A549 (cell line): ENCODE data around the gene ZFYVE19. TPM values are rescaled to one million over a fixed set of nuclear protein-coding genes. Genes with fewer than 3 reads are reported as not detected.

ENCODE experiments used
- ATAC-seq, 2 experiments: fragments of 200-7000 bp in 1 of 2; fragments of >200 bp in 1 of 2; cut with Nextera tagmentation in 1 of 2; cut with Tn5 transposase in 1 of 2; 3 replicates each; pipeline versions ENCODE4 v1.8.0 to v1.9.1; 2018 to 2020; ENCODE audit warnings: mild to moderate bottlenecking in 1 of 2, moderate library complexity in 1 of 2
- CTCF ChIA-PET: fragments of 300-600 bp; sonication (Branson Sonifier 250); formaldehyde crosslinking; extraction: SDS; loops from one replicate; lab custom pipeline; 2021; ENCODE audit warnings: antibody characterized with exemption, inconsistent platforms; lab: Yijun Ruan, JAX
- POLR2A ChIA-PET: fragments of 350-600 bp; formaldehyde crosslinking; extraction: SDS; loops from one replicate; lab custom pipeline; 2021; ENCODE audit warnings: antibody characterized with exemption, inconsistent platforms; lab: Yijun Ruan, JAX
- DNase-seq, 2 experiments: peaks; one replicate each; pipeline versions ENCODE4 v3.0.0 to v3.0.0-alpha.2; 2011 to 2016; ENCODE audit warnings: low read depth in 1 of 2, low spot score in 1 of 2
- FAIRE-seq: peaks from 2 replicates; lab custom pipeline; 2011; peaks lifted over from hg19 to GRCh38; lab: Jason Lieb, UNC
- H3K27ac ChIP-seq, 2 experiments: fragments of >200 bp; sonication (Bioruptor Twin); formaldehyde crosslinking; 3 replicates each; pipeline ENCODE4 v1.5.1; 2016 to 2017
- H3K4me1 ChIP-seq: fragments of >200 bp; sonication (Bioruptor Twin); formaldehyde crosslinking; 3 replicates; pipeline ENCODE4 v1.6.1; 2016
- H3K4me2 ChIP-seq: fragments of >200 bp; sonication (Bioruptor Twin); formaldehyde crosslinking; 3 replicates; pipeline ENCODE4 v1.6.1; 2016
- H3K4me3 ChIP-seq: fragments of >200 bp; sonication (Bioruptor Twin); formaldehyde crosslinking; 3 replicates; pipeline ENCODE4 v1.5.1; 2016
- H3K9me3 ChIP-seq: fragments of >200 bp; sonication (Bioruptor Twin); formaldehyde crosslinking; 3 replicates; pipeline ENCODE4 v1.6.1; 2016
- CEBPB ChIP-seq, 2 experiments: fragments of >200 bp in 1 of 2; sonication (Bioruptor Twin) in 1 of 2; formaldehyde crosslinking in 1 of 2; IDR thresholded peaks; 2 replicates each; pipeline ENCODE4 v1.6.1; 2012 to 2016
- EHMT2 ChIP-seq: fragments of 200-600 bp; sonication (generic); IDR thresholded peaks from 2 replicates; pipeline ENCODE4 v1.6.1; 2016; ENCODE audit warnings: antibody characterized with exemption, low read depth, mild to moderate bottlenecking, moderate library complexity
- JUN ChIP-seq, 2 experiments: fragments of >200 bp; sonication (Bioruptor Twin); formaldehyde crosslinking; IDR thresholded peaks; 2 replicates in 1 of 2; 3 replicates in 1 of 2; pipeline ENCODE4 v1.6.1; 2016 to 2017
- KDM5A ChIP-seq: fragments of 200-600 bp; sonication (generic); IDR thresholded peaks from 2 replicates; pipeline ENCODE4 v1.6.1; 2016; ENCODE audit warnings: antibody characterized with exemption, mild to moderate bottlenecking
- PHF8 ChIP-seq: fragments of 200-600 bp; sonication (generic); IDR thresholded peaks from 2 replicates; pipeline ENCODE4 v1.6.1; 2016; ENCODE audit warnings: low read depth, mild to moderate bottlenecking, antibody characterized with exemption, moderate library complexity, borderline replicate concordance
- POLR2A ChIP-seq: IDR thresholded peaks from 2 replicates; pipeline ENCODE4 v1.6.1; 2012; ENCODE audit warnings: mild to moderate bottlenecking, low read length
- RAD21 ChIP-seq, 2 experiments: fragments of >200 bp in 1 of 2; sonication (Bioruptor Twin) in 1 of 2; formaldehyde crosslinking in 1 of 2; IDR thresholded peaks in 1 of 2; conservative IDR thresholded peaks in 1 of 2; 2 replicates in 1 of 2; 3 replicates in 1 of 2; pipeline ENCODE4 v1.6.1; 2012 to 2018; ENCODE audit warnings: inconsistent platforms in 1 of 2
- RCOR1 ChIP-seq: fragments of 150-350 bp; IDR thresholded peaks from 2 replicates; pipeline ENCODE4 v1.6.1; 2014; ENCODE audit warnings: antibody characterized with exemption, low read length, low read depth
- ZC3H11A ChIP-seq: fragments of 450-650 bp; IDR thresholded peaks from 2 replicates; pipeline ENCODE4 v1.6.1; 2014; ENCODE audit warnings: antibody characterized with exemption, mild to moderate bottlenecking
- WGBS: methylation state at CpG from one replicate; pipeline ENCODE4 v1.1.6; 2017; ENCODE audit errors: missing lambda C conversion rate; 5-methylcytosine and 5-hydroxymethylcytosine counted together
- polyA minus RNA-seq: library from RNA; depleted of rRNA, polyadenylated mRNA; stranded (reverse); fragments of >200 nt; gene quantifications from 2 replicates; pipeline ENCODE4 v1.2.3, GENCODE V29; 2011; rRNA and poly(A)+ RNA removed
- polyA plus RNA-seq, 4 experiments: library from polyadenylated mRNA; depleted of rRNA in 3 of 4; stranded (reverse); fragments of >200 nt; fragmentation: RNase III in 1 of 4; extraction: RNeasy Plus Mini Kit Qiagen cat#74134 plus additional on column Dnase treatment in 1 of 4; gene quantifications; 2 replicates in 3 of 4; 3 replicates in 1 of 4; pipeline ENCODE4 v1.2.3, GENCODE V29; 2011 to 2017
- TF ChIP-seq, protein P1 (sequence below): IDR thresholded peaks from 2 replicates; pipeline ENCODE4 v1.6.1; 2012
- TF ChIP-seq, protein P2 (sequence below): fragments of >200 bp; sonication (Bioruptor Twin); formaldehyde crosslinking; IDR thresholded peaks from 3 replicates; pipeline ENCODE4 v1.6.1; 2016
- TF ChIP-seq, protein P3 (sequence below): fragments of >200 bp; sonication (Bioruptor Twin); formaldehyde crosslinking; IDR thresholded peaks from 3 replicates; pipeline ENCODE4 v1.5.1; 2016

Gene ZFYVE19, protein sequence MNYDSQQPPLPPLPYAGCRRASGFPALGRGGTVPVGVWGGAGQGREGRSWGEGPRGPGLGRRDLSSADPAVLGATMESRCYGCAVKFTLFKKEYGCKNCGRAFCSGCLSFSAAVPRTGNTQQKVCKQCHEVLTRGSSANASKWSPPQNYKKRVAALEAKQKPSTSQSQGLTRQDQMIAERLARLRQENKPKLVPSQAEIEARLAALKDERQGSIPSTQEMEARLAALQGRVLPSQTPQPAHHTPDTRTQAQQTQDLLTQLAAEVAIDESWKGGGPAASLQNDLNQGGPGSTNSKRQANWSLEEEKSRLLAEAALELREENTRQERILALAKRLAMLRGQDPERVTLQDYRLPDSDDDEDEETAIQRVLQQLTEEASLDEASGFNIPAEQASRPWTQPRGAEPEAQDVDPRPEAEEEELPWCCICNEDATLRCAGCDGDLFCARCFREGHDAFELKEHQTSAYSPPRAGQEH
- polyA plus RNA-seq (2011; rRNA removed) (15.6 and 20.5 TPM in 2 replicates), polyA plus RNA-seq (2017; fragmentation: RNase III; extraction: RNeasy Plus Mini Kit Qiagen cat#74134 plus additional on column Dnase treatment) (21.1 to 25.6 TPM (median 23.7 TPM) in 3 replicates), polyA minus RNA-seq (19.7 and 22.8 TPM in 2 replicates)
- 32.0 and 32.4 TPM in 2 replicates for polyA plus RNA-seq (2012; cell fraction: cytosol; rRNA removed)
- polyA plus RNA-seq (2012; cell fraction: nucleus; rRNA removed) = 64.7 and 71.5 TPM in 2 replicates

DNA sequence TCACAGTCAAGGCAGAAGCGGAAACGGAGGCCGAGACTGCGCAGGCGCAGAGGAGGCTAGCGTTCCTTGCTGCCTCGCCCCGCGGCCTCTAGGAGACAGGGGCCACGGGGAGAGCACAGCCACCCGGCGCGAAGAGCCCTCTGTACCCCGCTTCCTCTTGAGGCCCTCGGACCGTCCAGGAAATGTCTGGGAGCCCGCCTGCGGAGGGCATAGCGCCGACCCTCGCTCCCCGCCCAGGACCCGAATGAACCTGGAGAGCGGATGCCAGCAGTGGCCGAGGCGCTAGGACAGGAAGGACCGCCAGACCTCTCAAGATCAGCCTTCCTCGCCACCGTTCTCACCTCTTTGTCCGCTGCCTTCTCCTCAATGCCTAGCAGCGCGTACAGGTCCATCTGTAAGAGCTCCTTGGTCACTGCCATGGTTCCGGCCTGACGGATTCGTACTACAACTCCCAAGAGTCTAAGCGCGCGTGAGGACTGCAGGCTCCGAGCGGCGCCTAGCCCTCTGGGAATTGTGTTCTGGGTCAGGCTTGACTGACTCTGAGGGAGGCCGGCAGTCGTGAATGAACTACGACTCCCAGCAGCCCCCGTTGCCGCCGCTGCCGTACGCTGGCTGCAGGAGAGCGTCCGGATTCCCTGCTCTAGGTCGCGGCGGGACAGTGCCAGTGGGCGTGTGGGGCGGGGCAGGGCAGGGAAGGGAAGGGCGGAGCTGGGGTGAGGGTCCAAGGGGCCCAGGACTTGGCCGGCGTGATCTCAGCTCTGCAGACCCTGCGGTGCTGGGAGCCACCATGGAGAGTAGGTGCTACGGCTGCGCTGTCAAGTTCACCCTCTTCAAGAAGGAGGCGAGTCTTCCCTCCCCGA is at the start of gene ZFYVE19, which contains the start of gene DNAJC17:
Gene ZFYVE19, plus strand, starts transcription at position 62 of the 860 bp plus-strand sequence. Its CDS starts 501 bp downstream, at position 563.
Gene DNAJC17, minus strand, starts transcription at position 446 of the 860 bp plus-strand sequence. Its CDS starts 27 bp downstream, at position 419.
- 0% methylated on average over 22 of the region's 64 CpGs for WGBS
- Histone ChIP-seq H3K4me2 (peak within 1 kb of the TSS; percentile 99), H3K9me3 (no peaks in the 10 kb centered on the region), H3K4me1 (peaks cover 11% of the 10 kb centered on the region; the same call in 1 of the 3 replicates), H3K4me3 (peak within 1 kb of the TSS; percentile 83), H3K27ac (peak within 1 kb of the TSS; percentile 96 to 99)
- FAIRE-seq = no peak
- ChIA-PET CTCF (interaction anchor here (1.0 to 1.6 kb wide), 3 partner anchors 16 to 87 kb away, joined by 3 to 5 read pairs (median 3); partner anchors contain the start of gene VPS18), POLR2A (no interaction called here)
- ATAC-seq = peak; percentile 99
- TF ChIP-seq POLR2A (peak; percentile 63), CEBPB (IDR thresholded peaks at IDR 0.05) (no peak), PHF8 (peak; percentile 57; the same call in 1 of the 2 replicates), KDM5A (no peak), ZC3H11A (no peak), JUN (IDR thresholded peaks at IDR 0.05) (peak; percentile 10 to 45; a peak in 2 of 5 replicates), RCOR1 (no peak)
- TF ChIP-seq, protein P1, sequence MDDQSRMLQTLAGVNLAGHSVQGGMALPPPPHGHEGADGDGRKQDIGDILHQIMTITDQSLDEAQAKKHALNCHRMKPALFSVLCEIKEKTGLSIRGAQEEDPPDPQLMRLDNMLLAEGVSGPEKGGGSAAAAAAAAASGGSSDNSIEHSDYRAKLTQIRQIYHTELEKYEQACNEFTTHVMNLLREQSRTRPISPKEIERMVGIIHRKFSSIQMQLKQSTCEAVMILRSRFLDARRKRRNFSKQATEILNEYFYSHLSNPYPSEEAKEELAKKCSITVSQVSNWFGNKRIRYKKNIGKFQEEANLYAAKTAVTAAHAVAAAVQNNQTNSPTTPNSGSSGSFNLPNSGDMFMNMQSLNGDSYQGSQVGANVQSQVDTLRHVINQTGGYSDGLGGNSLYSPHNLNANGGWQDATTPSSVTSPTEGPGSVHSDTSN = 0 out of 2 replicates have a peak, but pooled peaks have one; percentile 36
- TF ChIP-seq, protein P2, sequence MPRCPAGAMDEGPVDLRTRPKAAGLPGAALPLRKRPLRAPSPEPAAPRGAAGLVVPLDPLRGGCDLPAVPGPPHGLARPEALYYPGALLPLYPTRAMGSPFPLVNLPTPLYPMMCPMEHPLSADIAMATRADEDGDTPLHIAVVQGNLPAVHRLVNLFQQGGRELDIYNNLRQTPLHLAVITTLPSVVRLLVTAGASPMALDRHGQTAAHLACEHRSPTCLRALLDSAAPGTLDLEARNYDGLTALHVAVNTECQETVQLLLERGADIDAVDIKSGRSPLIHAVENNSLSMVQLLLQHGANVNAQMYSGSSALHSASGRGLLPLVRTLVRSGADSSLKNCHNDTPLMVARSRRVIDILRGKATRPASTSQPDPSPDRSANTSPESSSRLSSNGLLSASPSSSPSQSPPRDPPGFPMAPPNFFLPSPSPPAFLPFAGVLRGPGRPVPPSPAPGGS = 0 out of 3 replicates have a peak, but pooled peaks have one; percentile 19
- DNase-seq = peak; percentile 78 to 96

DNA sequence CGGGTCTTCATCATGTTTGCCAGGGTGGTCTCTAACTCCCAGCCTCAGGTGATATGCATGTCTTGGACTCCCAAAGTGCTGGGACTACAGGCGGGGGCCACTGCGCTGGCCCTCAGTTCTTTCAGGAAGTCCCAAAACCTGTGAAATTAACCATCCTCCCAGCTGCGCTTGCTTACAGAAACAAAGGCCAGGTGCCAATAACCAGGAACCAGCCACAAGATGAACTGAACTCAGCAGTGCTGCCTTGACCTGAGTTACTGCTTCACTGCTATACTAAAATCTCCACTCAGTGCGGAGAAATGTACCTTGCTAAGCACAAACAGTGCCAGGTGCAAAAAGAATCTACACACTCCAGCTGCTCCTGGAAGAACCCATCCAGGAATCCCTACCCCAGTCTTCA is 46.9 kb upstream of the ZFYVE19 start:
- no peak for DNase-seq
- CTCF ChIA-PET = interaction anchor here (1.1 to 3.2 kb wide), 2 partner anchors 14 to 135 kb away, joined by 3 to 12 read pairs; partner anchors contain the start of gene VPS18
- Histone ChIP-seq H3K27ac (no peak overlapping the region), H3K9me3 (no peaks in the 10 kb centered on the region), H3K4me2 (no peak overlapping the region), H3K4me1 (peaks cover 11% of the 10 kb centered on the region; the same call in 2 of the 3 replicates), H3K4me3 (no peak overlapping the region)
- FAIRE-seq = no peak
- POLR2A ChIA-PET = no interaction called here
- no peak for TF ChIP-seq RAD21 (conservative IDR thresholded peaks at IDR 0.05 in 1 of 2, IDR thresholded peaks at IDR 0.05 in 1 of 2)
- TF ChIP-seq, protein P3, sequence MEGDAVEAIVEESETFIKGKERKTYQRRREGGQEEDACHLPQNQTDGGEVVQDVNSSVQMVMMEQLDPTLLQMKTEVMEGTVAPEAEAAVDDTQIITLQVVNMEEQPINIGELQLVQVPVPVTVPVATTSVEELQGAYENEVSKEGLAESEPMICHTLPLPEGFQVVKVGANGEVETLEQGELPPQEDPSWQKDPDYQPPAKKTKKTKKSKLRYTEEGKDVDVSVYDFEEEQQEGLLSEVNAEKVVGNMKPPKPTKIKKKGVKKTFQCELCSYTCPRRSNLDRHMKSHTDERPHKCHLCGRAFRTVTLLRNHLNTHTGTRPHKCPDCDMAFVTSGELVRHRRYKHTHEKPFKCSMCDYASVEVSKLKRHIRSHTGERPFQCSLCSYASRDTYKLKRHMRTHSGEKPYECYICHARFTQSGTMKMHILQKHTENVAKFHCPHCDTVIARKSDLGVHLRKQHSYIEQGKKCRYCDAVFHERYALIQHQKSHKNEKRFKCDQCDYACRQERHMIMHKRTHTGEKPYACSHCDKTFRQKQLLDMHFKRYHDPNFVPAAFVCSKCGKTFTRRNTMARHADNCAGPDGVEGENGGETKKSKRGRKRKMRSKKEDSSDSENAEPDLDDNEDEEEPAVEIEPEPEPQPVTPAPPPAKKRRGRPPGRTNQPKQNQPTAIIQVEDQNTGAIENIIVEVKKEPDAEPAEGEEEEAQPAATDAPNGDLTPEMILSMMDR = no peak
- no peak for TF ChIP-seq KDM5A
- no peak for TF ChIP-seq EHMT2
- TF ChIP-seq ZC3H11A = no peak
- WGBS = 84% methylated on average over 5 of the region's 5 CpGs
- ATAC-seq = no peak
